Bronchial epithelial cell (primary cell): Measurements from ENCODE around the gene KRTAP20-1. TPM values are rescaled to one million over a fixed set of nuclear protein-coding genes. Genes with fewer than 3 reads are reported as not detected.

Experiments used
- DNase-seq: peaks from one replicate; pipeline ENCODE4 v3.0.0-alpha.2; 2010; ENCODE audit warnings: low read depth
- FAIRE-seq: peaks from 2 replicates; lab custom pipeline; 2011; peaks lifted over from hg19 to GRCh38; lab: Jason Lieb, UNC
- H3K27me3 ChIP-seq: 2 replicates; pipeline ENCODE4 v1.5.1; 2011; ENCODE audit warnings: low read length; ENCODE audit not compliant: control insufficient read depth, insufficient read depth
- H3K36me3 ChIP-seq: 2 replicates; pipeline ENCODE4 v1.5.1; 2011; ENCODE audit warnings: low read length; ENCODE audit not compliant: control insufficient read depth, insufficient read depth
- H3K4me3 ChIP-seq: 2 replicates; pipeline ENCODE4 v1.5.1; 2011; ENCODE audit warnings: mild to moderate bottlenecking, low read depth, low read length, control low read depth
- total RNA-seq: library from RNA; depleted of rRNA; stranded (reverse); fragments of >200 nt; gene quantifications from 2 replicates; pipeline ENCODE4 v1.2.1, GENCODE V29; 2014
- TF ChIP-seq, protein P1 (sequence below): IDR thresholded peaks from 2 replicates; pipeline ENCODE4 v1.5.1; 2011; ENCODE audit warnings: mild to moderate bottlenecking, moderate library complexity, low read length, control low read depth, inconsistent platforms; ENCODE audit not compliant: insufficient read depth, severe bottlenecking

Gene KRTAP20-1
- total RNA-seq, 1 donor from 2014 or later, result not detected

GRCh38 chr21:30613836-30614235 is 2.4 kb upstream of the KRTAP20-1 start, which contains the start of gene KRTAP6-1:
KRTAP6-1 (minus strand) TSS chr21:30613930; CDS start chr21:30613904, 26 bp downstream.
- H3K4me3 ChIP-seq, result no peak within 1 kb of the TSS
- TF ChIP-seq, protein P1, sequence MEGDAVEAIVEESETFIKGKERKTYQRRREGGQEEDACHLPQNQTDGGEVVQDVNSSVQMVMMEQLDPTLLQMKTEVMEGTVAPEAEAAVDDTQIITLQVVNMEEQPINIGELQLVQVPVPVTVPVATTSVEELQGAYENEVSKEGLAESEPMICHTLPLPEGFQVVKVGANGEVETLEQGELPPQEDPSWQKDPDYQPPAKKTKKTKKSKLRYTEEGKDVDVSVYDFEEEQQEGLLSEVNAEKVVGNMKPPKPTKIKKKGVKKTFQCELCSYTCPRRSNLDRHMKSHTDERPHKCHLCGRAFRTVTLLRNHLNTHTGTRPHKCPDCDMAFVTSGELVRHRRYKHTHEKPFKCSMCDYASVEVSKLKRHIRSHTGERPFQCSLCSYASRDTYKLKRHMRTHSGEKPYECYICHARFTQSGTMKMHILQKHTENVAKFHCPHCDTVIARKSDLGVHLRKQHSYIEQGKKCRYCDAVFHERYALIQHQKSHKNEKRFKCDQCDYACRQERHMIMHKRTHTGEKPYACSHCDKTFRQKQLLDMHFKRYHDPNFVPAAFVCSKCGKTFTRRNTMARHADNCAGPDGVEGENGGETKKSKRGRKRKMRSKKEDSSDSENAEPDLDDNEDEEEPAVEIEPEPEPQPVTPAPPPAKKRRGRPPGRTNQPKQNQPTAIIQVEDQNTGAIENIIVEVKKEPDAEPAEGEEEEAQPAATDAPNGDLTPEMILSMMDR, result no peak
- no peaks in the 10 kb centered on the region for H3K27me3 ChIP-seq
- DNase-seq (no peak), FAIRE-seq (no peak)
- H3K36me3 ChIP-seq, result no peaks in the 10 kb centered on the region

GRCh38 chr21:30615199-30615598 is 1.0 kb upstream of the KRTAP20-1 start:
- Histone ChIP-seq H3K36me3 (no peaks in the 10 kb centered on the region), H3K27me3 (no peaks in the 10 kb centered on the region), H3K4me3 (no peak overlapping the region)
- TF ChIP-seq, protein P1, result no peak
- DNase-seq (no peak), FAIRE-seq (no peak)

GRCh38 chr21:30620080-30620479 is 3.9 kb downstream of the KRTAP20-1 start:
- FAIRE-seq (no peak), DNase-seq (no peak)
- TF ChIP-seq, protein P1, result no peak

DNA sequence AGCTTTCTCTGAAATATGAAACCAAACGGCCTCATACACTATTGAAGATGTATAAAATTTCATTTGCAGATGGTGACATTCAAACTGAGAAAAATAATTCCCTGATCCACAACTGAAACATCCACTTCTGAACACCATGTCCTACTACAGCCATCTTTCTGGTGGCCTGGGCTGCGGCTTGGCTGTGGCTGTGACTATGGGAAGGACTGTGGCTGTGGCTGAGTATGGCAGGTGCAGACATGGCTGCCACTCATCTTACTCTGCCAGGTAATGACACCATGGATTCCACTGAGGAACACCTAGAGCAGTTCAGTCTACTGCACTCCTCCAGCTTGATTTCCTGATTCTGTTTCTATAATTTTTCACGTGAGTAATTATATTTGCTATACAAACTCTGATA is 4.3 kb downstream of the KRTAP20-1 start, which contains the start of gene KRTAP20-4:
Gene KRTAP20-4 (plus strand): TSS at position 106 of the 400 bp plus-strand sequence.
- FAIRE-seq (no peak), DNase-seq (no peak)
- no peaks in the 10 kb centered on the region for H3K27me3 ChIP-seq
- H3K4me3 ChIP-seq, result no peak within 1 kb of the TSS
- TF ChIP-seq, protein P1, result no peak
- H3K36me3 ChIP-seq, result no peaks in the 10 kb centered on the region

More at GRCh38 chr21:30620080-30620479, 3.9 kb downstream of the KRTAP20-1 start:
- H3K36me3 ChIP-seq, result no peaks in the 10 kb centered on the region
- H3K27me3 ChIP-seq, result no peaks in the 10 kb centered on the region
- H3K4me3 ChIP-seq, result no peak overlapping the region

DNA sequence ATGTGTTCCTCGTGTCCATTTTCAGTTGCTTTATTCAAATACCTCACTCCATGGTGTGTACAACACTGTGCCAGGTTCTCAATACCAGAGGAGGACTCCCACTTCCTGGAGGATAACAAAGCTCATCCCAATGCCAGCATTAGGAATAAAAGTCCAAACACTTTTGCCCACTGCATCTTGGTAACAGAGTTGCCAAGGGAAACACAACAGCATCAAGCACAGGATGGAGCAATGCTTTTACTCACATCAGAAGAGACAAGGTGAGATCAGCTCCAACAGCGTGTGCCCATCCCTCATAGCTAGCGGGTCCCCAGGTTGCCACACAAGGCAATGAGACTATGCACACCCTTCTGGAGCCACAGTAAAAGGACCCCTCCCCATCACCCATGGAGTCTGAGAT is 7.1 kb downstream of the KRTAP20-1 start:
- TF ChIP-seq, protein P1, result no peak
- FAIRE-seq (no peak), DNase-seq (no peak)
- H3K27me3 ChIP-seq, result no peaks in the 10 kb centered on the region
- no peak overlapping the region for H3K4me3 ChIP-seq
- H3K36me3 ChIP-seq, result no peaks in the 10 kb centered on the region
